ENCODE data around the gene VPS13C. TPM values are rescaled to one million over a fixed set of nuclear protein-coding genes. Genes with fewer than 3 reads are reported as not detected.

VPS13C gene
- total RNA-seq, 1 experiment from 2014 or later = 11.2 TPM

DNA sequence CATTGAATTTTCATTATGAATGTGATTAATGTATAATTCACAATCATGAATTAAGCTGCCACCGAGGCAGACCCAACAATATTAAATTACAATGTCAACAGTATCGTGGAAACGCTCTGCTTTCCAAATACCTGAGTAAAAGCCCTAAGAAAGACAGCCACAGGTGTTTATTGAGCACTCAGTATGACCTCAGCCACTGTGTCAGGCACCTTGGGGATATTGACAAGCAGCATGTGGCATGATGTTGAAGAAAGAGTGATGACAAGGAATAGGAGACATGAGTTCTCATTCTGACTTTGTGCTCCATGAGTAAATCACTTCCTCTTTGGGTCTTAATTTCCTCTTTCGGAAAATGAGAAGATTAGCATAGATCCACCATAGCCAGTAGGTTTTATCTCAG, 19.3 kb upstream of the VPS13C start:
- no peak for DNase-seq (ENCODE audit: low read depth)

DNA sequence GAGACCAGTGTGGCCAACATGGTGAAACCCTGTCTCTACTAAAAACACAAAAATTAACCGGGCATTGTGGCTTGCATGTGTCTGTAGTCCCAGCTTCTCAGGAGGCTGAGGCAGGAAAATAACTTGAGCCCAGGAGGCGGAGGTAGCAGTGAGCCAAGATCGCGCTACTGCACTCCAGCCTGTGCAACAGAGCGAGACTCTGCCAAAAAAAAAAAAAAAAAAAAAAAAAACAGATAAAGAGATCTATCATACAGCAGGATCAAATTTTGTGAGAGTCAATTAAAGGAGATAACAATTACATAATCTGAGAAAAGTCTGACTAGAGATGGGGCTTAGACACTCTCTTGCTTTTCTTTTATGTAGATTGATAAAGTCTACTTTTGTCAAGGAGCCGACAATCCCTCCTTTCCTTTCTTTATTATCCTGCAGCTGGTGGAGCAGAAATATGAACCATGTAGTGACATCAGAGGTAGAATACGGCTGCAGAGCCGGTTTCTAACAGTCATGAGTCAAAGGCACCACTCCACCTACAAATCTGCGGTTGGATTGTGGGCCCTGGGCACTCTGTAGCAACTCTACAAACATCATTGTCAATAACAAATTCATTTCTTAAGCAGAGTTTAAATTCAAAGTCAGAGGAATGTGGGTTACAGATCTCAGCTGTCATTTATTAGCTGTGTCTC, 15.5 kb upstream of the VPS13C start:
- peak; percentile 79 for DNase-seq (ENCODE audit: low read depth)

DNA sequence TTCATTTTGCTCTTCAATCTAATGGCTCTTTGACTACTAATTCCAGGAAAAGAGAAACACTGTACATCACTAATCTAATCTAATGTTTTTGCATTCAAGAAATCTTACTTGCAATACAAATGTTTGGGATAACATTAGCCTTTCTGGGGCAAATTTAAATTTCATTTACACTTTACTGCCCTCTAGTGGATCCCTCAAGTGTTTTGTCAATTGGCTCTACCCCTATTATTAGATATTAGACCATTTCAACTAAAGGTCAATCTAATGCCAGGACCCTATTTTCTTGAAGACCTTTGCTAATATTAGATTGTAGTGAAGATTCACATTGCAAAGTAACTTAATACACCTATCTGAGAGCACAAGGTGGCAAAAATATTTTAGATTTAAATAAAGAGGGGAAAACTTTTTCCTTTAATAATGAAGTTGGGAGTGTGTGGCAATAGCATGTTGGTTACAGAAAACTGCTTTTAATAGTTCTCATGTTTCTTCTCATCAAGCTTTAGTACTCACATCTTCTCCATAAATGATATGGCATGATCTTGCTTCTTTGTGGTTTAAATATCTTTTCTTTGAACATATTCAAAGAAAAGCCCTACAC, 11.6 kb upstream of the VPS13C start:
- no peak for DNase-seq (ENCODE audit: low read depth)

DNA sequence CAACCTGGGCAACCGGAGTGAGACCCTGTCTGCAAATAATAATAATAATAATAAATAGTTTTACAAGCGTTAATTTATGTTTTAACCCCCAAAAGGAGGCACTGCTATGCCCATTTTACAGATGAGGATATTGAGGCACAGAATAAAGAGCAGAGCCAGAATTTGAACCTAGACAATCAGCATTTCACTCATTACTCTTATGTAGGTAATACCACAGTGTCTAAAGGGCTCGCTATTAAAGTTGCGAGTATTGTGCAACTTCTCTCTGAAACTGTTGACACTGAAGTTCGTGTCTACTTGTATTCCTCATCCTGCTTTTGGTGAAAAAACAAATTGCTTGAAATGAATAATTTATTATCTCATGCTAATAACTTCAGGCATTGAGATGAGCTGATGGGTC, 9.3 kb upstream of the VPS13C start:
- DNase-seq (ENCODE audit: low read depth) = no peak

- DNase-seq (ENCODE audit: low read depth) = no peak
Measured at GRCh38 chr15:62068810-62069167, 8.5 kb upstream of the VPS13C start.

GRCh38 chr15:62068071-62068809, 8.0 kb upstream of the VPS13C start:
- DNase-seq (ENCODE audit: low read depth) = no peak

GRCh38 chr15:62067448-62068044, 7.3 kb upstream of the VPS13C start:
- DNase-seq (ENCODE audit: low read depth) = no peak

DNA sequence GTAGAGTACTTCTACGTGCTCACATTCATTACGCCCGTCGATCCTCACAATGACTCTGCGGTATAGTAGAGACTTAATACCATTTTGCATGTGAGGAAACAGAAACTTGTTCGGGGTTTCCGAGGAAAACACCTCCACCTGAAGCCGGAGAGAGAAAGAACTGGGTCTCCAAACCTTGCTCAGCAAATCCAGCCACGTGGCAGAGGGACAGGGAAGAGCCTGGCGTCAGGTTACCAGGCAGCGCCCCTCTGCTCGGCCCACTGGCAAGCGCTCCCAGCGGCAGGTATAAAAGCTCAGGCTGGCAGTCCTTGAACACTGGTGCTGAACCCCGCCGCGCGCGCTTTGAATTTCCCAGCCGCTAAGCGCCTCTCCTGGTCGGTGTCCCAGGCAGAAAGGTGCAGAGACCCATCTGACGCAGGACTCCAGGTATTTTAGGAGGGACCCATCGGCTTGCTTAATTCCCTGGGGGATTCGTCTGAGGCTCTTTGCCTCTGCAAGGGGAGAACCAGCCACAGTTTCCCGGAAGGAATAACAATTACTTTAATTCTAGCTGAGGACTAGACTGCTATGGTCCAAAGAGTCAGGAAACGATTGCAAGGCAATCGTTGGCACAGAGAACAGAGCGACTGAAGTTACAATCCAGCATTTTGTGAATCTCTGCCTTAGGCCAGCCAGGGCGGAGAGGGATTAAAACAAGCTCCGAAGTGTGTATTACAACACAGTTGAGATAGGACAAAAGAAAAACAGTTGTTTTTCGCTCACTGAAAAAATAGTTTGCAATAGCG, 6.6 kb upstream of the VPS13C start, which contains the start of gene C2CD4A:
Gene C2CD4A, plus strand, starts transcription at position 315 of the 785 bp plus-strand sequence. CDS start 637 bp downstream, outside the sequence.
- no peak for DNase-seq (ENCODE audit: low read depth)

- DNase-seq (ENCODE audit: low read depth) = no peak
Measured at GRCh38 chr15:62063825-62064635, 3.8 kb upstream of the VPS13C start.

- no peak for DNase-seq (ENCODE audit: low read depth)
Measured at GRCh38 chr15:62060896-62061280, 641 bp upstream of the VPS13C start.

DNA sequence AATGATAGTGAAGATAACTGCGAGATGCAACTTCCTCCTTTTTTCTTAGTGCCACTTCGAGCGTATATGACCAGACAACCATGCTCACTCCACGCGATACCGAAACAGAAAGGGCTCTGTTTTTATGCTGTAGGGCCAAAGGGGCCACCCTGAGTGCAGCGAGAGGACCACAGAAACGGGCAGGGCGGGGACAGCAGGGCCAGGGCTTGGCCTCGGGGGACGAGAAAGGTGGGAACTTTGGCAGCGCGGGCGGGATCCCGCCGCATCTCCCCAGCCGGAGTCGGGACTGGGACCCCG, 483 bp downstream of the VPS13C start:
- peak; percentile 55 for DNase-seq (ENCODE audit: low read depth)

- peak; percentile 5 for DNase-seq (ENCODE audit: low read depth)
Measured at GRCh38 chr15:62059108-62059815, 985 bp downstream of the VPS13C start.

GRCh38 chr15:62058327-62059028, 1.8 kb downstream of the VPS13C start:
- no peak for DNase-seq (ENCODE audit: low read depth)

GRCh38 chr15:62057341-62057980, 2.8 kb downstream of the VPS13C start:
- DNase-seq (ENCODE audit: low read depth) = no peak

DNA sequence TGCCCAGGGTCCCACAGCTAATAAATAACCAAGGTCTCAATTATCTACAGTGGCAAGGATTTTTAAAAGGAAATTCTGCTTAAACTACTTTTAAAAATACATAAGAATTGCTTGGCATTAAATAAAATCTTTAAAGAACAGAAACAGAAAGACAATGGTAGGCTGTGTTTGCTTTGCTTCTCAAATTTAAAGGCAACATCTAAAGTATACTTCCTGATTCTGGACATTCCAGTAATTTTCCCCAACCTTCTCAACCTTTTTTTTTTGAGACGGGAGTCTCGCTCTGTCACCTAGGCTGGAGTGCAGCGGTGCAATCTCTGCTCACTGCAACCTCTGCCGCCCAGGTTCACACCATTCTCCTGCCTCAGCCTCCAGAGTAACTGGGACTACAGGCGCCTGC, 5.3 kb downstream of the VPS13C start:
- DNase-seq (ENCODE audit: low read depth) = no peak

DNA sequence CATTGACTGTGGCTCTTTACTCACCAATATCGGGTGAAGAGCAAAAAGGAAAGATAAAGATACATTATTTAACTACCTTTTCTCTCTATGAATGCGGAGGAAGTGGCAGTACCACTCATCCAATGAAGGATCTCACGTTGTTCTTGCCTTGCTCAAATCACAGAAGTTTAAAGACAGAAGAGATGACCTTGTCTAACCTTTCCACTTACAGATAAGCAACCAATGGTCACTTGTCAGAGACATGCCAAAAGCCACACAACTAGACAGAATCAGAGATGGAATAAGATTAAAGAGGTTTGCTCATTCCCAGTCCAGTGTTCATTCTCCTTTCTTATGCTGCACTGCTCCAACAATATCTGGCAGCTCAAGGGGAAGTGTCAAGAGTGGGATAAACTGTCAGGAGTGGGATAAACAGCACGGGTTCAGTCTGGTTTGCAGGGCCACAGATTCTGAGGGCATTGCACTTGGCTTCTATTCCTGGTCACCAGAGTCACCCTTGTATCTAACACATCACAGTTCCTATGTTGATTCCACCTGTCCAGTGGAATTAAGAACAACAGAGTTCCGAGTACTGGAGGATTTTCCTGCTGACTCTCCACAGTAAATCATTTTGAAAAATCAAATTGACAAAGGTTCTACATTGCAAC, 6.7 kb downstream of the VPS13C start:
- DNase-seq (ENCODE audit: low read depth) = no peak

DNA sequence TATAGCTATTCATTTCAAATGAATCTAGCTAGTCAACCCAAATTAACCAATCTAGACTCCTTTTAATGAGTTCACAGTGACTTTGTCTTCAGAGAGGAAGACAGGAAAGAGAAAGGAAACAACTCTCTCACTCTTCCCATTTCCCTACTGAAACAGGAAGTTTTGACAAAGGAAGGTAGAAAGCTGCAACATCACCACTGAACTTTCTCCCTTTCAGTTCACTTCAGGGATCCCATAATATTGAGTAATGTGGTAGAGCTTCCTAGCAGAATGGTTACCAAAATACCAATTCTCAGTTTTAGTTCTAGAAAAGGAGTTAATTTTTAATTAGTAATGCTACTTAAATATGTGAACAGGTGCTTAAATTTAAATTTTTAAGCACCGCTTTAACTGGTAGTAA, 7.5 kb downstream of the VPS13C start:
- no peak for DNase-seq (ENCODE audit: low read depth)

GRCh38 chr15:62051166-62051565, 9.1 kb downstream of the VPS13C start:
- no peak for DNase-seq (ENCODE audit: low read depth)
